ENCODE measurements around the gene STH.
A peak's percentile ranks its signal among the peaks of the same experiment; 100 is the strongest.
"Not testable (repeated sequence)": the region's sequence is repeated elsewhere in the genome, so short reads cannot be mapped to it uniquely, and the experiment has no call there.

Gene STH

GRCh38 chr17:46009681-46010596 is 10.9 kb downstream of the STH start:
- DNase-seq = no peak

- no peak for DNase-seq
Measured at GRCh38 chr17:46010597-46011186, 11.6 kb downstream of the STH start.

GRCh38 chr17:46011711-46012505 is 12.9 kb downstream of the STH start:
- no peak for DNase-seq

- no peak for DNase-seq
Measured at GRCh38 chr17:46012506-46013079, 13.5 kb downstream of the STH start.

- DNase-seq = no peak
Measured at GRCh38 chr17:46013127-46013501, 14.1 kb downstream of the STH start.

- DNase-seq = no peak
Measured at GRCh38 chr17:46013502-46014165, 14.6 kb downstream of the STH start.

- DNase-seq = not testable (repeated sequence)
Measured at GRCh38 chr17:46019408-46019925, 20.4 kb downstream of the STH start.

- DNase-seq = peak; percentile 80
Measured at GRCh38 chr17:46020023-46020761, 21.1 kb downstream of the STH start.

- no peak for DNase-seq
Measured at GRCh38 chr17:46020998-46021397, 21.9 kb downstream of the STH start.

GRCh38 chr17:46023366-46023765 is 24.3 kb downstream of the STH start:
- DNase-seq = not testable (repeated sequence)

GRCh38 chr17:46023783-46024388 is 24.8 kb downstream of the STH start:
- no peak for DNase-seq

GRCh38 chr17:46024590-46024989 is 25.5 kb downstream of the STH start:
- no peak for DNase-seq

GRCh38 chr17:46025060-46025459 is 26.0 kb downstream of the STH start:
- no peak for DNase-seq

- no peak for DNase-seq
Measured at GRCh38 chr17:46025510-46026165, 26.6 kb downstream of the STH start.

GRCh38 chr17:46026166-46027047 is 27.4 kb downstream of the STH start:
- peak; percentile 54 for DNase-seq

- no peak for DNase-seq
Measured at GRCh38 chr17:46027048-46027975, 28.3 kb downstream of the STH start.

- no peak for DNase-seq
Measured at GRCh38 chr17:46027976-46028325, 28.9 kb downstream of the STH start.

GRCh38 chr17:46028374-46028773 is 29.3 kb downstream of the STH start:
- DNase-seq = no peak
